Stimulated activated CD4-positive, alpha-beta T cell treated with anti-CD3 and anti-CD28 coated beads, TNF-alpha, amount 100 ng/mL, for 4 hours (primary cell): ENCODE measurements around the gene SUCNR1.
"Not testable (repeated sequence)": the region's sequence is repeated elsewhere in the genome, so short reads cannot be mapped to it uniquely, and the experiment has no call there.

ENCODE experiments used
- DNase-seq, 3 experiments: peaks; one replicate each; pipeline ENCODE4 v3.0.0-alpha.2; 2020; ENCODE audit warnings: low read depth in 3 of 3

Gene SUCNR1

DNA sequence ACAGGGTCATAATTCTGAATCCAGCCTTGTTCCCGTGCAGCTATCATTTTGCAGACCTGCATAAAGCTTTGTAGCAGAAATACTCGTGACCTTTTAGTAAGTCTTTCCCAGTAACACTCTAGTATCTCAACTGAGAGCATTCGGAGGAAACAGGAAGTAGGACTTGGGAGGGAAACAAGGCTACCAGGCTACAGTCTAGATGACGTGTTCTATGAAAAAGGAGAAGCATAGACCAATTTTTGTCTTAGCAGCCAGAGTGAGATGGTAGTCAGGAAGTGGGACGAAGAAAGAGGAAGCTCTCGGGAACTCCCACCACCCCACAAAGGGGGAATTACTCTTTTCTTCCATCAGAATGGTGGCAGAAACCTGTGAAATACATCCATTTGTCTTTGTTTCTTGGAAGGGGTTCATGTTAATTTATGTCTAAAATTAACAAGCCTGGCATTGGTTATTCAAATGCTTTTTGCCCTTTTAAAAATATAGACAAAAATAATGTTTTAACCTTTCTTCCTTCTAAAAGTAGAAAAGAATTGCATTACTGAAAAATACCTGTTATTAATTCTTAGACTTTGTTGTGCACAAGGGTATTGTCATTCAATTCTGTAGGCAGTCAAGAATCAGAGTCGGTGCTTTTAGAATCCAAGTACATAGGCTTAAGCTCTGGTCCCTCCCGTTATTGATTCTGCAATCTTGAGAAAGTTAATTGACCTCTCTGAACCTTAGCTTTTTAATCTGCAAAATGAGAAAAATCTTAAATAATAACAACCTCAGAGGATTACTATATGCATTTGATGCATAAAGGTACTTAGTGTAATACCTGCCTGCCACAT lies 1.6 kb upstream of the SUCNR1 start:
- DNase-seq: no peak

DNA sequence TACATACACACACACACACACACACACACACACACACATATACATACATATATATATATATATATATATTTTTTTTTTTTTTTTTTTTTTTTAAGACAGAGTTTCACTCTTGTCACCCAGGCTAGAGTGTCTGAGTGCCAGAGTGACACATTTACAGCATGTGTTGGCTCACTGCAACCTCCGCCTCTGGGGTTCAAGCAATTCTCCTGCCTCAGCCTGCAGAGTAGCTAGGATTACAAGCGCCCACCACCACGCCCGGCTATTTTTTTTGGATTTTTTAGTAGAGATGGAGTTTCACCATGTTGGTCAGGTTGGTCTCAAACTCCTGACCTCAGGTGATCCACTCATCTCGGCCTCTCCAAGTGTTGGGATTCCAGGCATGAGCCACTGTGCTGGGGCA lies 636 bp downstream of the SUCNR1 start:
- DNase-seq: not testable (repeated sequence)

GRCh38 chr3:151875759-151876158 lies 2.3 kb downstream of the SUCNR1 start:
- DNase-seq: no peak

DNA sequence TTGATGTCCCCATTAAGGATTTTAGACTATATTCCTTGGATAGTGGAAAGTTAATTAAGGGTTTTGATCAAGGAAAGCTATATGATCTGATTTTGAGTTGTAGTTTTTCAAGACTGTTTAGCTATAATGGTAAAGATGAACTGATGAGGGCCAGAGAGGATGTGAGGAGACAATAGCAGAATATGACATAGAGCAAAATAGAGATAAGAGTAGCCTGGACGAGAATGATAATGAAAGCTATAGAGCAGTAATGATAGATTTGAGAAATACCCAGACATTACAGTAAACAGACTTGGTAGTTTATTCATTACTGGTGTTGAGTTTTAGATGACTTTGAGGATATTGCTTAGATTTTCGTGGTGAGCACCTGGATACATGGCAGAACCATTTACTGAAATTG lies 3.8 kb downstream of the SUCNR1 start:
- DNase-seq: no peak

DNA sequence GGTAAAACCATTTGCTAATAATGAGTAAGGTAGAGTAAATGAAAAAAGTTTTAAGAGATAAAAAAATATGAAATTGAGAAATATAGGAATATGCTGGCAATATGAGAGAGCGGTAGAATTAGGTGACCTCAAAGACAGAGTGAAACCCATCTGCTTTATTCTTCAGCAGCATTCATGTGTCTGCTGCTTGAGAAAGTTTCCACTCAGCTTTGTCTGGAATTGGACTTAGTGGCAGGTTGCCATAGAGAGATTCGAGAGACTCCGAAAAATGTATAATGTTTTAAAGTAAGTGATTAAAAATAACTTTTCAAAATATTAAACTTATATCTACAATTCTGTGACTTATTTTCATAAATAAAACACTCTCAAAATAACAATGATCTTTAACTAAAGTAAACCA lies 5.0 kb downstream of the SUCNR1 start:
- DNase-seq: no peak

GRCh38 chr3:151879037-151879436 lies 5.6 kb downstream of the SUCNR1 start:
- no peak for DNase-seq

- no peak for DNase-seq
Observed at GRCh38 chr3:151879679-151880415, 6.4 kb downstream of the SUCNR1 start.

- no peak for DNase-seq
Observed at GRCh38 chr3:151880416-151880690, 6.9 kb downstream of the SUCNR1 start.

DNA sequence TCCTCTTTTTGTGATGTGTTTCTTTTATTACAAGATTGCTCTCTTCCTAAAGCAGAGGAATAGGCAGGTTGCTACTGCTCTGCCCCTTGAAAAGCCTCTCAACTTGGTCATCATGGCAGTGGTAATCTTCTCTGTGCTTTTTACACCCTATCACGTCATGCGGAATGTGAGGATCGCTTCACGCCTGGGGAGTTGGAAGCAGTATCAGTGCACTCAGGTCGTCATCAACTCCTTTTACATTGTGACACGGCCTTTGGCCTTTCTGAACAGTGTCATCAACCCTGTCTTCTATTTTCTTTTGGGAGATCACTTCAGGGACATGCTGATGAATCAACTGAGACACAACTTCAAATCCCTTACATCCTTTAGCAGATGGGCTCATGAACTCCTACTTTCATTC lies 7.7 kb downstream of the SUCNR1 start:
- DNase-seq: no peak

GRCh38 chr3:151885397-151885796 lies 12.0 kb downstream of the SUCNR1 start:
- DNase-seq: not testable (repeated sequence)

GRCh38 chr3:151887450-151888211 lies 14.2 kb downstream of the SUCNR1 start:
- not testable (repeated sequence) for DNase-seq

GRCh38 chr3:151890721-151891141 lies 17.3 kb downstream of the SUCNR1 start:
- no peak for DNase-seq

DNA sequence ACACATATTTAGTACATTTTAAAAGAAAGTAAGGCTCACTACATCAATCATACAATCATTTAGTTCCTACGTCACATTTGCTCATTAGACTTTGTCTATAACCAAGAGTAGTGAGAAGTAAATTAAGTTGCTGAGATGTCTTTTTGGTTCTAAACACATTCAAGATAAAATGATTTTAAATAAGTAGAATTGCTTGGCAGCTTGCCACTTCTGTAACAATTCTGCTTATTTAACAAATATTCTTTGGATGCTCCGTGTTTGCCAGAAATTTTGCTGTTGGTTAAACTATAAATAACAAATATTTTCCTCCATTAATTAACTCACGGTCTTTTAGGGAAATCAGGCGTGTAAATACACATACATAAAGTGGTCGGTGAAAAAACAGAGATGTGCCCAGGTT lies 18.3 kb downstream of the SUCNR1 start:
- DNase-seq: no peak

DNA sequence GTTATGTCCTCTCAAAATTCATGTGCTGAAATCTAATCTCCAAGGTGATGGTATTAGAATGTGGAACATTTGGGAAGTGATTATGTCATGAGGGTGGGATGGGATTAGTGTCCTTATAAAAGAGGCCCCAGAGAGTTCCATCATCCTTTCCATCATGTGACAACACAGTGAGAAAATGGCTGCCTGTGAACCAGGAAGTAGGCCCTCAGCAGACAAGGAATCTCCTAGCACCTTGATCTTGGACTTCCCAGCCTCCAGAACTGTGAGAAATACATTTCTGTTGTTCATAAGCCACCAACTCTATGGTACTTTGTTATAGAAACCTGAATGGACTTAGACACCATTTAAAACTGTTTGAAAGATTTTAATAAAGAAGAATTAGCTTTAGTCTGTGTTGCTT lies 20.8 kb downstream of the SUCNR1 start:
- DNase-seq: no peak

GRCh38 chr3:151895478-151896241 lies 22.2 kb downstream of the SUCNR1 start:
- no peak for DNase-seq

GRCh38 chr3:151896246-151897012 lies 23.0 kb downstream of the SUCNR1 start:
- no peak for DNase-seq

GRCh38 chr3:151898121-151898520 lies 24.7 kb downstream of the SUCNR1 start:
- DNase-seq: not testable (repeated sequence)

DNA sequence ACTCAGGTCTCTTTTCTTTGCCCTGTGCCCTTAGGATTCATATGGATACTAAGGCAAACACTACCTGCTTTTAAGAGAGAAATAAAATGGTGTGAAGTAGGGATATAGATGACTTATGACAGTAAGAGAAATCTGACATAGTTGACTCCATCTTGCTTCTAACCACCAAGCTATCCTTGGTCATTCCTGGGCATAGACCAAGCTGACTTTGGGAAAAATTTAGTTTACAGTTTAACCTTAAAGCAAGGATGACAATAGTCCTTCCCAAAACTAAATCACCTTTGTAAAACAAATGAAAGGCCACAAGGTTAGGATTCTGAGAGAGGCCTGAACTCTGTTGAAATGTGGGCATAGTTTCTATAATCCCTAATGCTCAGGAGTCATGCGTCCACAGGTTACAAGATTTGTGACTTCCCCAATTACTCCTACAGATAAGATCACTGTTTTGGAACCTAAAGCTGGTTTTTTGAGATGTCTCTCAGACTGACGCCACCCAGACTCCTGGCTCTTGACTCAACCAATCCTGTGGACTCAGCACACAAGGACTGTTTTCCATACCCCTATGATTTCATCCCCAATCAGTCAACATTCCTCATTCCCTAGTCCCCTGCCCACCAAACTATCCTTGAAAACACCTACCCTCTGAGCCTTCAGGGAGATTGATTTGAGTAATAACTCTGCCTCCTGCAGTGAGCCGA lies 25.3 kb downstream of the SUCNR1 start:
- not testable (repeated sequence) for DNase-seq

DNA sequence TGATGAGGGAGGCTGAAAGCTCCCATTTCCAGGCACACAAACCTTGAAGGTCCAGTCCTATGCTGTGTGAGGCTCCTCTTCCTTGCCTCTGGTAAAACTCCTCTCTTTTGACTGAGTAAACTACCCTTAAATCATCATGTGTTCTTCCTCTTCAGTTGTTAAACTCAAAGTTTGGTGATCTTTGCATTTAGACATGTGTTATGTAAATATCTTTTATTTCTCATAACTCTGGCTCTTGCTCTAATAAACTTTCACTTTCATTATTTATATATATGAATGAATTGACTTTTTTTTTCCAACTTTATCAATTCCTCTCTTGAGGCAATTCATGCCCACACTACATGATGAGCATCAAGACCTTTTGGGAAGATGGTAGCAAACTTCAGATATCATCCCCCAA lies 26.6 kb downstream of the SUCNR1 start:
- no peak for DNase-seq

GRCh38 chr3:151900460-151900859 lies 27.0 kb downstream of the SUCNR1 start:
- DNase-seq: no peak
